Cardiac muscle cell (in vitro differentiated cells and primary cell): ENCODE data around the gene FAM114A2. TPM values are rescaled to one million over a fixed set of nuclear protein-coding genes. Genes with fewer than 3 reads are reported as not detected.

Experiments
- DNase-seq, 2 donors: peaks; one replicate each; pipeline versions ENCODE4 v3.0.0 to v3.0.0-alpha.2; 2010 to 2017; ENCODE audit warnings: low read depth in 1 of 2, low spot score in 1 of 2
- H3K27ac ChIP-seq: fragments of 200-600 bp; sonication (generic); 2 replicates; pipeline ENCODE4 v1.5.1; 2016
- H3K27me3 ChIP-seq: fragments of 200-600 bp; sonication (generic); 2 replicates; pipeline ENCODE4 v1.6.0; 2016; ENCODE audit warnings: control low read depth
- H3K36me3 ChIP-seq: fragments of 200-600 bp; sonication (generic); 2 replicates; pipeline ENCODE4 v1.5.1; 2016; ENCODE audit warnings: control low read depth
- H3K4me1 ChIP-seq: fragments of 200-600 bp; sonication (generic); 2 replicates; pipeline ENCODE4 v1.8.1; 2017; ENCODE audit warnings: low read depth, mild to moderate bottlenecking, mixed run types
- H3K4me3 ChIP-seq: fragments of 200-600 bp; sonication (generic); 2 replicates; pipeline ENCODE4 v1.5.1; 2016; ENCODE audit warnings: mild to moderate bottlenecking
- H3K9me3 ChIP-seq: fragments of 200-600 bp; sonication (generic); 2 replicates; pipeline ENCODE4 v1.5.1; 2017; ENCODE audit warnings: low read depth, mild to moderate bottlenecking, control low read depth
- polyA plus RNA-seq: library from polyadenylated mRNA; unstranded; fragments of >200 nt; fragmentation: Nextera tagmentation; extraction: Ambion mirVana; gene quantifications from 2 replicates; pipeline ENCODE4 v1.2.1, GENCODE V29; 2016
- total RNA-seq: library from RNA; depleted of rRNA; stranded (reverse); fragments of >200 nt; gene quantifications from 2 replicates; pipeline ENCODE4 v1.2.3, GENCODE V29; 2016
- TF ChIP-seq, protein P1 (sequence below): IDR thresholded peaks from 2 replicates; pipeline ENCODE4 v1.5.1; 2012; ENCODE audit warnings: low read depth, mild to moderate bottlenecking, low read length

Gene FAM114A2
- total and polyA plus RNA-seq, 2 experiments from 2014 or later: 10.3 to 13.6 TPM

- no peaks in the 10 kb centered on the region for H3K27me3 ChIP-seq
- no peaks in the 10 kb centered on the region for H3K9me3 ChIP-seq
- no peaks in the 10 kb centered on the region for H3K4me1 ChIP-seq
- H3K4me3 ChIP-seq: no peak overlapping the region
- TF ChIP-seq, protein P1, sequence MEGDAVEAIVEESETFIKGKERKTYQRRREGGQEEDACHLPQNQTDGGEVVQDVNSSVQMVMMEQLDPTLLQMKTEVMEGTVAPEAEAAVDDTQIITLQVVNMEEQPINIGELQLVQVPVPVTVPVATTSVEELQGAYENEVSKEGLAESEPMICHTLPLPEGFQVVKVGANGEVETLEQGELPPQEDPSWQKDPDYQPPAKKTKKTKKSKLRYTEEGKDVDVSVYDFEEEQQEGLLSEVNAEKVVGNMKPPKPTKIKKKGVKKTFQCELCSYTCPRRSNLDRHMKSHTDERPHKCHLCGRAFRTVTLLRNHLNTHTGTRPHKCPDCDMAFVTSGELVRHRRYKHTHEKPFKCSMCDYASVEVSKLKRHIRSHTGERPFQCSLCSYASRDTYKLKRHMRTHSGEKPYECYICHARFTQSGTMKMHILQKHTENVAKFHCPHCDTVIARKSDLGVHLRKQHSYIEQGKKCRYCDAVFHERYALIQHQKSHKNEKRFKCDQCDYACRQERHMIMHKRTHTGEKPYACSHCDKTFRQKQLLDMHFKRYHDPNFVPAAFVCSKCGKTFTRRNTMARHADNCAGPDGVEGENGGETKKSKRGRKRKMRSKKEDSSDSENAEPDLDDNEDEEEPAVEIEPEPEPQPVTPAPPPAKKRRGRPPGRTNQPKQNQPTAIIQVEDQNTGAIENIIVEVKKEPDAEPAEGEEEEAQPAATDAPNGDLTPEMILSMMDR: no peak
- DNase-seq: no peak
- H3K36me3 ChIP-seq: no peaks in the 10 kb centered on the region
- no peak overlapping the region for H3K27ac ChIP-seq
Observed at GRCh38 chr5:153972240-153972639, 66.5 kb downstream of the FAM114A2 start.

DNA sequence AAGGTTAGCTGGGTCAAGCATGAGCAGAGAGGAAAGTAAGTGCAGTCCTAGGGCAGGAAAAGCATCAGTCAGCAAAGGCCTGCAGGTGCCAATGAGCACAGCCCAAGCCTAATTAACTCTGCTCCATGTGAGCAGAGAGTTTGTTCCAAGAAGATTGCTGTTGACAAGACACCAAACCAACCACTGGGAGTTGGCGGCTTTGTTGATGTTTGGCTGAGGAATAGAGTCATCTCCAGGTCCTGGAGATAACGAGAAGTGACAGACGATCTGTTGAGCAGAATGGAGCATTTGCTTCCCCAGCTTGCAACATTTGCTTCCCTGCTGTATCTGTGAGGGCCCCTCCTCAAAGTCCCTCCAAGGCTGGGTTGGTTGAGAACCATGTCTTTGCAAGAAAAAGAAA lies 68.2 kb downstream of the FAM114A2 start:
- H3K4me1 ChIP-seq: no peaks in the 10 kb centered on the region
- no peaks in the 10 kb centered on the region for H3K36me3 ChIP-seq
- TF ChIP-seq, protein P1: no peak
- no peak overlapping the region for H3K4me3 ChIP-seq
- DNase-seq: no peak
- H3K9me3 ChIP-seq: no peaks in the 10 kb centered on the region
- H3K27me3 ChIP-seq: no peaks in the 10 kb centered on the region
- no peak overlapping the region for H3K27ac ChIP-seq

- no peak overlapping the region for H3K4me3 ChIP-seq
- no peaks in the 10 kb centered on the region for H3K27me3 ChIP-seq
- no peak overlapping the region for H3K27ac ChIP-seq
- TF ChIP-seq, protein P1: no peak
- H3K36me3 ChIP-seq: no peaks in the 10 kb centered on the region
- H3K4me1 ChIP-seq: no peaks in the 10 kb centered on the region
- DNase-seq: no peak
- no peaks in the 10 kb centered on the region for H3K9me3 ChIP-seq
Observed at GRCh38 chr5:153969563-153969895, 69.2 kb downstream of the FAM114A2 start.

GRCh38 chr5:153968761-153969562 lies 69.7 kb downstream of the FAM114A2 start:
- TF ChIP-seq, protein P1: no peak
- DNase-seq: no peak

DNA sequence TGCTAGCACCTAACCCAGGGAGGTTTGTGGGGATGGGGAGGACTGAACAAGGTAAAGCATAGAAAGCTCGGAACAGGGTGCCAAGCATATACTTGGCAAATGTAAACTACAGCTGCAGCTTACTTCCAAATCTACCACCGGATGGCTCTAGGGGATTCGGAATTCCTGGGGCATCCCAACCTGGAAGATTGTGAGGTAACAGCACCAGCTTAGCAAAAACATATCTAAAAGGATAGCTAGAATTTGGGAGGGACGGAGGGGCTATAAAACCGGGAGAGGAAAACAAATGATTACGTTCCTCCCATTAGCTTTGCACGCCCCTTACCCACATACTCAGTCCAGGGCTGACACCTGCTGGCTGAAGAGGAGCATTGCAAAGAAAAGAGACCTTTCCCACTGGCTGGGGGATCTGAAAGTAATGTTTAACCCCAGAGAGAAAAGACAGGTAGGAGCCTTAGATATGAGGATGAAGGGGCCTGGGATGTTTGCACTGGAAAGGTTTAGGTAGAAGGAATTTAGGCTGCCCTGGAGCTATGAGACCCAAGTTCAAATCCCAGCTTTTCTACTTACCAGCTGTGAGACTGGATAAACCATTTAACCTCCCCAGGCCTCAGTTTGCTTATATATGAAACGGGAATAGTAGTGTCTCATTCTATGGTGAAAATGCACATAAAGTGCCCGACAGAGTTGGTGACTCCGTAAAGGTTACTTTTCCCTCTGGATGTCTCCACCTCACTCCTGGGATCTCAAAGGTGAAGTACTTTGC lies 73.6 kb downstream of the FAM114A2 start:
- Histone ChIP-seq H3K36me3 (no peaks in the 10 kb centered on the region), H3K4me1 (no peaks in the 10 kb centered on the region), H3K27me3 (no peaks in the 10 kb centered on the region), H3K27ac (no peak overlapping the region), H3K4me3 (no peak overlapping the region), H3K9me3 (no peaks in the 10 kb centered on the region)
- TF ChIP-seq, protein P1: peak; percentile 90
- DNase-seq: peak; percentile 69 to 72

More at GRCh38 chr5:153968761-153969562, 69.7 kb downstream of the FAM114A2 start:
- Histone ChIP-seq H3K36me3 (no peaks in the 10 kb centered on the region), H3K4me3 (no peak overlapping the region), H3K27me3 (no peaks in the 10 kb centered on the region), H3K9me3 (no peaks in the 10 kb centered on the region), H3K4me1 (no peaks in the 10 kb centered on the region), H3K27ac (no peak overlapping the region)
